ENCODE measurements around the gene SNAPIN.

- TF ChIP-seq CTCF (IDR thresholded peaks at IDR 0.05; ENCODE audit: low read depth, low read length) (no peak), MAX (IDR thresholded peaks at IDR 0.05; ENCODE audit: low read depth, low read length) (no peak), POLR2A (IDR thresholded peaks at IDR 0.05; ENCODE audit: extremely low read depth, insufficient read length) (no peak)
Observed at GRCh38 chr1:153687346-153688125, 29.0 kb downstream of the SNAPIN start.
